HG03039 (cell line): ENCODE results near the gene DLG4.
"Not testable (repeated sequence)": the region's sequence is repeated elsewhere in the genome, so short reads cannot be mapped to it uniquely, and the experiment has no call there.

Experiments
- ATAC-seq: cut with Tn5 transposase; IDR thresholded peaks from one replicate; pipeline ENCODE4 v1.9.1; 2021; ENCODE audit warnings: mild to moderate bottlenecking, moderate library complexity; ENCODE audit not compliant: unreplicated experiment

Gene DLG4

DNA sequence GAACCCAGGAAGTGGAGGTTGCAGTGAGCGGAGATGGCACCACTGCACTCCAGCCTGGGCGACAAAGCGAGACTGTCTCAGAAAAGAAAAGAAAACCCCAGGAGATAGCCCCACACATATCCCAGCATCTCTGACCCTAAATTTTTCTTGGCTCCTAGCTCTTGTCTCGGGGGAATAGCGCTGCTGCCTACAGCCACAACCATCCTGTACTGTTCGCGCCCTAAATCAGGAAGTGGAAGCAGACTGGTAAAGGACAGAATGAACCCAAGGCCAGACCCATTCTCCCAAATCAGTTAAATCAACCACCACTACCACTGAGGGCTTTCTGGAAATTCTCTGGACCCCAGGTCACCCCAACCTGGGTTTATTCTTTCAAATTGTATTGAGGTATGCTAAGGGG is 30.2 kb upstream of the DLG4 start:
- no peak for ATAC-seq

DNA sequence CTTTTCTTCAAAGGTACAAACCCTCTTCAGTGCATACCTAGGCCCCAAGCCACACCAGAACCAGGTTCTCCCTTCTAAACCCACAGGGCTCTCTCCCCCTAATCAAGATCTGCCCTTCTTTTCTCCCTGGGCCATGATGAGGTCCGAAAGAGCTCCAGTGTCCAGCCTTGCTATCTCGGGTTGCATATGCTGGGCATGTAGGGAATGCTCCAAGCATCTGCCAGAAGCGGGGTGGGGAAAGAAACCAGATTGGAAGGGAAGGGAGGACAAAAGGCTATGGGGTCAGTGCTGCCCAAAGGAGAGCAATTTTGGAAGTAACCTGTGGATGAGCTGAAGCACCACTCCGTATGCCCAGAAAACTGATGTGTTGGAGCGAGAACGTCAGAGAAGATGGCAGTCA is 29.6 kb upstream of the DLG4 start:
- no peak for ATAC-seq

DNA sequence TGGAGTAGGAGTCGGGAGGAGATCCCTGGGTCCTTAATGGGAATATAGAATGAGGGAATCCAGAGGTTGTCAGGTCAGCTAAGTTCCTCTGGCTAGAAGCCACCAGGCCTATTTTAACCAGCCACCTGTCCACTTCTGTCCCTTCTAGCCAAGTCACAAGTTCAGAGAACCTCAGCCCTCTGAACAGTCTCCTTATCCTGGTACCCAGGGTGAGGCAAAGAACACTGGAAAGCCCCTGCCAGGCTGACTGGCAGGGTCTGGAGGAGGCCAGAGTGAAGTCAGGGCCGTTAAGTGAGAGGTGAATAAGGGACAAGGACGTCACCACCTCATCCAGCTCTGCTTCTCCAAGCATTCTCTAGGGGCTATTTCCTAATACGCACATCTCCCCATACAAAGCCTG is 29.2 kb upstream of the DLG4 start:
- no peak for ATAC-seq

DNA sequence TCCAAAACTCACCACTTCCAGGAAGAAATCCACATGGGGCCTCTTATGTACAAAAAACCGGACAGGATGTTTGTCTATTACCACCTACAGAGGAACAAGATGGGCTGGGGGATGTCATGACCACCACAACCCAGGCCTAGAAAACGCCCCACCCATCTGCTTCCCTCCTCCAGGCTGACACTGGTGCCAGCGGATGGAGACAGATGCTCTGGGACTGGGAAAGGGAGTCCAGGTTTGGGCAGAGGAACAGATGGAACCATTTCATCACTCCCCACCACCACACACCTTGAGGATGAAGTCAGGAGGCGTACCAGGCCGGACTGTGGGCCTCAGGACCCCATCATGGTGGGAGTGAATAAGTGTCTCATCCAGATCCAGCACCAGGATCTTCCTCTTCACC is 27.1 kb upstream of the DLG4 start:
- no peak for ATAC-seq

DNA sequence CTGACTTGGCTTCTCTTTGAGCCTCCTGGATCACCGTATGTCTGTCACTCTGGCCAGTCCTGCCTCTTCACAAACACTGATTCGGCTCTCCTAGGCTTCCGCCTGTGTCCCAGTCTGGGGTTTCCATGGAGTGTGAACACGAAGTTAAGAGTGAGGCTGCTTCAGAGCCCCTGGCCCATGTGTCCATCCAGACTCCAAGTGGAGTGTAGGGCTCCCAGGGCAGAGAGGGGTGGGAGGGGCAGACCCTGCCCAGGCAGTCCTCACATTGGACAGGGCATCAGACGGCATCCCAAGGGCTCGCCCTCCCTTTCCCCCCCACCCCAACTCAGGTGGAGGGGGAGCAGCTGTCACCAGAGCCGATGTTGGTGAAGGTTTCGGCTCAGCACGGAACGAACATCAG is 24.2 kb upstream of the DLG4 start:
- not testable (repeated sequence) for ATAC-seq

DNA sequence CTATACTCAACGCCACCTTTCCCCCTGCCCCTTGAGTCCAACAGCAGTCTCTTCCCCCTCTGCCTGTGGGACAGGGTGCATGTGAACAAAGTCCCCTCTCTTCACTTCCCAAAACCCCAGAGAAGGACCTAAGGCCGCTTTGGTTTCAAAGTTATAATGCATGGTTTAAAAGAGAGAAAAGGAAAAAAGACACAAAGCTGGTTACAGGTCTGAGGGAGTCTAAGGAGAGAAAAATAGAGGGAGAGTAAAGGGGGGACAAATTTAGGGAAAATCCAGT is 23.8 kb upstream of the DLG4 start:
- no peak for ATAC-seq

DNA sequence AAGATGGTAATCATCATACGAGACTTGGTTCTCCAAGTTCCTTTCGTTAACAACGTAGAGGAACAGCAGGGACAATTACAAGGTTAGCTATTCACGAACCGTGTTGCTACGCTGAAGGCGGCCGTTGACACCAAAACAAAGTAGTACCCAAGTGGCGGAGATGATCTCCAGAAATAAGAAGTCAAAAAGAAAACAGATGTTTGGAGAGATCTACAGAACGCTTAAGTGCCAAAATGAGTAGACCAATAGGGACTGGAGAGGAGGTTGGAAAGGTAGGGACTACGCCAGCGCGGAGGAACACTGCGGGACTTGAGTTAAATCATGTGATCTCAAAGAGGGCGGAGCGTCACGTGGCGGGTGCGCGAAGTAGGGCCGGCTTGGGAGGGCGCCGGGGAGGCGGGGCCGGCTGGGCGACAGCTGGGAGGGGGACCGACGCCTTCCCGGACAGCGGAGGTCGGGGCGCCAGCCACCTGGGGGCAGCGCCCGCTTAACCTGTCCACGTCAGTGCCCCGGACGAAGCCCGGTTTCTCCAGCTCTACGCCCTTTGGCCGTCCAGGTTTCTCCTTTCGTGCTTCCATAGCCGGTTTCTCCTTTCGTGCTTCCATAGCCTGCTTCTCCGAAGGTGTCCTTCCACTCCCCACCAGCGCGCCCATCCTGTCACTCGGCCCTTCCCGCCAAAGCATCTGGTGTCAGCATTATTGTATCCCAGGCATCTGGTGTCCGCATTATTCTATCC is 23.2 kb upstream of the DLG4 start:
- peak; percentile 38 for ATAC-seq

DNA sequence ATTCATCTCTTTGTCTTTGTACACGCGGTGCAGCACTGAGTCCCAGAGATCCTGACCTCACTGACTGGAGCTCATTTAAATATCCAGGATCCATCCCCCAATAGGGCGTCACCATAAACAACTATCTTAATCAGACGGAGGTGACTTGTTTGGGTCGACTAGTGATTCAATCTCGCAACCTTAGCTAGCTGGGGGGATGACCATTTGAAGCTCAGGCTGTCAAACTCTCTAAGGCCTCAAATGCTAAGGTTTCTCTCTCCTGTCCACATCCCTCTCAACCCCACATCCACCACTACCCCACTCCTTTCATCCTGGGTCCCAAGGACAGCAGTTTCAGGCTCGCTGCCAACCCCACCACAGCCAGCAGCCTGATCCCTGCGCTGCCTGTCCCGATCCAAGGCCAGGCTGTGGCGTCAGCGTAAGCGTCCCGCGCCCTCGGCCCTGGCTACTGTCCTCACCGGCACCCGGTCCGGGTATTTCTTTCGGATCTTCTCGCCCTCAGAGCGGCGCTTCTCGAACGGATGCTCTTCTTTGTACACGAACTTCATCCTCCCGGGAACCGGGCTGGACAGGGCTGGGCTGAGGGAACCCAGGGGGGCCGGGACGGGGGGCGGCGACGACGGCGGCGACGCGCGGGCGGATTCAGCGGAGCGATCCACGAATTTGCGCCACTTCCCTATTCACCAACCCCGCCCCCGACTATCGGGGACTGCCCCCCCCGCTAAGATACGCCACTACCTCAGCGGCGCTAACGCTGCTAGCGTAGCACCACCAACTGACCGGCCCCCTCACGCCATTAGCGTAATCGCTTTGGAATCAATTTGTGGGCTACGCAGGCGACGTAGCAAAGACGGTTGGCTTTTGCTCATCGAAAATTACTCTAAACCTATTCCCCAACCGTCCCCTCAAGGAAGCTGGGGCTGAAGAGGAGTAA is 22.4 kb upstream of the DLG4 start, which contains the start of gene GABARAP:
TSS of gene GABARAP (minus strand) at position 667 of the 934 bp plus-strand sequence. CDS start at position 548, 119 bp downstream.
- ATAC-seq, result peak; percentile 23

DNA sequence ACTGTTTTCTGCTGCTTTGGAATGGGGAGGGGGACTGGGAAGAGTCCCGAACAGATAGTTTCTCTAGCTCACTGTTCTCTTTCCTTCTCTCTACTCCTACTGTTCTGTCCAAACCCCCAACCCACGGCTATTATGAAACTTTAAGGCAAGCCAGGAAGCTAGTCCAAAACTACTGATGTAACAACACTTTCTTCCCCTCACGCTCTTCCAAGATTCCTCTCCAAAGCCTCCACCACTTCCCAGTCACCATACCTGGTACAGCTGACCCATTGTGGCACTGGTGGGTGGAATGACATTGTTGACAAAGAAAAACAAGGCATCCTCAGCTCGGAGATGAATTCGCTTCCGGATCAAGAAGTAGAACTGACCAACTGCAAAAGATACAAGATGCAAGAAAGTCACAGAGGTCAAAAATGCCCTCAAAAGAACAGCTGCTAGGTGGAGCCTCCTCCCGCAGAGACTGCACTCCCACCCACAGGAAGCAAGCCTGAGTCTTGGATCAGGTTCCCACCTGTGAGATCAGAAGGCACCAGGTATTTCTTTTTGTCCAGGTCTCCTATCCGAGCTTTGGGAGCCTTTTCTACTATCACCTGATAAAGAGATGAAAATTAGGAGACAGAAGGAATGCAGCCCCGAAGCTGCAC is 21.6 kb upstream of the DLG4 start:
- no peak for ATAC-seq

DNA sequence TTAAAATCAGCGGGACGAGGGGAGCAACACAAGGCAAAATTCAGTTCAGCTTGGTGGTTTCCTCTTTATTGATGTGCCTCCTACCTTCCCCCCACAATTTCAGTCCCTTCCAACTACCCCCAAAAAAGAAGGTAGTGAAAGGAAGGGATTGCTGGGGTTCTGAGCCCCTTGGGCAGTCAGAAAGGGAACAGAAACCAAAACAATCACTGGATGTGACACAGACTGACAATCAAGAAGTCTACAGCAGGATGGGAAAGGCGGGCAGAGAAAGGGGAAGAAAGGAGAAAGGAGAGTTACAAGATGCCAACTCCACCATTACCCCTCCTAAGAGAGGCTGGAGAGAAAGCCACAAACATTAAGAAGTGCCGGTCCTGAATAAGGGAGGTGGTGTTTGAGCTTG is 20.7 kb upstream of the DLG4 start:
- ATAC-seq, result no peak

DNA sequence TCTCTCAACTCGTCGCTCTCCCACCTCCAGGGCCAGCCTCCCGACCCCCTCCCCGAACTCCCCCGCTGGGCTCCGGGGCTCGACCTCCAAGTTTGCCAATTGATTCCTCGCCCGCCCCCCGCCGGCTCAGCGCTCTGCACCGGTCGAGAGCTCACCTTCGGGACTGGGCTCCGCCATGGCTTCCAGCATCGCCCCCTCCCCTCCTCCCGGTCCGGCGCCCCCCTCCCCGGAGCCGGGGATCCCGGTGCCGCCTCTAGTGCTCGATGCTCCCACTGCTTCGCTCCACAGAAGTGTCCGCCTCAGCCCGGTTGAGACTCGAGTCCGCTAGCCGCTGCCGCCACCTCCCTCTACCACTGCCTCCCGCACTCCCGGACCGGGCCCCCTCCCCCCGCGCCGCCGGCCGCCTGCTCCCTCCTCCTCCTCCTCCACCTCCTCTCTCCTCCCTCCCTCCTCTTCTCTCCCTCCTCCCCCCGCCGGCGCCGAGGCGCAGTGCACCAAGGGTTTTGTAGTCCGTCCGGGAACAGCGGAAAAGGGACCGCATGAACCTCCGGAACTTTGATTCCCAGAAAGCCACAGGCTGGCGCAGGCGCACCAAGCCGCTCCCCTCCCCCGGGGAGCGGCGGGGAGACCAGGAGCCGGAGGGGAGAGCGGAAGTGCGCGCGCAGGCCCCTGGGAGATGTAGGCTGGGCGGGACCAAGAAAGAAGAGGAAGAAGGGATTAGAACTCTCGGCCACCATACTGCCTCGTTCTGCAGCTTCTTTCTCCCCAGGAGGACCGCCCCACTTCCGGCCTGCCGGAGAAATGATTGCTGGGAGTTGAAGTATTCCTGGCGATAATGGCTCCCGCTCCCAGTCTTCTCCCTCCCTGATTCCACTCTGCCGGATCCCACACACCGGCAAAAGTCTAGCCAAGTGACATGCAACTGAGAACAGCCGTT is 19.7 kb upstream of the DLG4 start, which contains the start of gene PHF23:
TSS of gene PHF23 (minus strand) at position 367 of the 937 bp plus-strand sequence. CDS start at position 189, 178 bp downstream.
- ATAC-seq, result peak; percentile 36

DNA sequence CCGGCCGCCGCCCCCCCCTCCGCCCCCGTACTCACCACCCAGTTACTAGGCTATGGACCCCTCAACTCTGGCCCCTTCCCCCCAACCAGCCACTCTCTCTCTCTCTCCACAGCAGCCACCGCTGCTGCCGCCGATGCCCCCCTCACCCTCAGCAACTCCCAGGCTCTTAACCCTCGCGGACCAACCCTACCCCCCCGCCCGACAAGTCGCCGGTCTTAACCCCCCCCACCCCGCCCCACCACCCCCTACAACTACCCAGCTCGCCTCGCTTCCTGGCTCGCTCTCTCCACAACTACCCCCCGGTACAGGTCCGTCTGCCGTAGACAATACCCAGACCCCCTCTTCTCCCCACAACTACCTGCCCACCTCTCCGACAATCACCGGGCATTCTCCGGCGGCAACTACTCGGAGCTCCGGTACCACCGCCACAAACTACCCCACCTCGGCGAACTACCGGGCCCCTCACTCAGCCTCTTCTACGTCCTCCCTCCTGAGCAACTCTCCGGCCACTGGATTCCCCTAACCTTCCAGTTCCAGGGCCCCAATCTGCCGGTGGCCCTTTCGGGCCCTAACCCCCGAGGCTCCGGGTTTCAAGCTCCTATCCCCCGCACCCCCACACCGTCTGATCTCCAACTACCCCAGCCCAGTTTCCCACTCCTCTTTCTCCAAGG is 18.9 kb upstream of the DLG4 start:
- no peak for ATAC-seq

DNA sequence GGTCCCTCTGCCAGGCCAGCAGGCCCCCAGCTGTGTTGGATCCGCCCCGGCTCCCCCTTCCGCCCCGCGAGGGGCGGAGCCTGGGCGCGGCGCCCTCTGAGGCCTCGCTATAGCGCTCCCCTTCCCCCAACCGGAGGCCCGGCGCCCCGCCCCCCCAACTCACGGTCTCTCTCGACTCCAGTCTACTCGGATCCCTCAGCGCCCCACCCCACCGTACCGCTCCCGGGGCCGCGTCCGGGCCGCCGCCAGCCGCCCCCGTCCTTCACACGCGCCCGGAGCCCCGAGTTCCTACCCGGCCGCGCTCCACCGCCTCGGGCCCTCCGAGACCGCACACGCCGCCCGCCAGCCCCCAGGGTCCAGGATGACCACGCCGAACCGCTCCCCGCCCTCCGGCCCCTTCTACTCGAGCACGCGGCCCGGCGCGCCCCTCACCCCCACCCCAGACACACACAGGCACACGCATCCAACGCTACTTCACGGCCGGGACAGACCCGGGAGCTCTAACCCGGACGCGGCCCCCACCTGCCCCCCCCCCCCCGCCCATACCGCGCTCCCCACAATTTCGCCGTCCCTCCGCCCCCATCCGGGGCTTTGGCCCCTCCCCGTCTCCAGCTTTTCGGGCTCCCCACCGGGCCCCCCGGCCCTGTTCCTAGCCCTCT is 18.3 kb upstream of the DLG4 start:
- ATAC-seq, result no peak

DNA sequence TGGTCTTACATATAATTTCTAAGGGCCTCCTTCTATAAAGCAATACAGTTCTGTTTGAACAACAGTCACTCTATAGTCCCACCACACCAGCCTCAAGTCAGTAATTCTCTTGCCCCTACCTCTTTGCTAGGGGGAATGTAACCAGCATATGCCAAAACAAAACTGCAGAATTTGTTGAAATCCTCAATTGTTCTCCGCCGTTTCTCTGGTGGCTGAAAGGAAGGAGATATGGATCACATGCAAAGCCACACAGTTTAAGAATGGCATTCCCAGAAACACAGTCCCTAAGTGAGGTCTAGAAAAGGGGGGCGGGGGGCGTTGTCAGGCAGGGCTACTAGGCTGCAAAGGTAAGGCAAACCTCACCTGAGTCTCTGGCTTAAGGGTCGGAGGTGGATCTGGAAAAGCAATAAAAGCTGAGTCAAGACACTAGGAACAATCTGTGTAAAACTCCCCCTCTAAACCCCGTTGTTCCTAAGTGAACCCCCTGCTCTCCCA is 17.7 kb upstream of the DLG4 start:
- no peak for ATAC-seq

DNA sequence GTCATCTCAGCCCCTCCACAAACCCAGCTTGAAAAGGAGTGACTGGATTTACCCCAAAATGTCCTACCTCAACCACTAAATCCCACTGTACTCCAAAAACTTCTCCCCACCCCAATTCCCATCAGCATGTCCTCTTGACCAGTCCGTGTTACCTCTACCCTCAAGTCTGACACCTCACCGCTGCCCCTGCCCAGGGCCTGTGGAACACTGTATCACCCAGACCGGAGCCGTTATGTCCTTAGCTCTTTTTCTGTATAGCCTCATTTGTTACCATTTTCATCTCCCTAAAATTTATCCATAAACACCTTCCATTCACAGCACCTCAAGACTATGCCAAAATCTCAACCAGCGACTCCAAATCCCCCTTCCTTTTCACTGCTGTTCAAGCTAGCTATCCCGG is 17.2 kb upstream of the DLG4 start:
- ATAC-seq, result no peak

DNA sequence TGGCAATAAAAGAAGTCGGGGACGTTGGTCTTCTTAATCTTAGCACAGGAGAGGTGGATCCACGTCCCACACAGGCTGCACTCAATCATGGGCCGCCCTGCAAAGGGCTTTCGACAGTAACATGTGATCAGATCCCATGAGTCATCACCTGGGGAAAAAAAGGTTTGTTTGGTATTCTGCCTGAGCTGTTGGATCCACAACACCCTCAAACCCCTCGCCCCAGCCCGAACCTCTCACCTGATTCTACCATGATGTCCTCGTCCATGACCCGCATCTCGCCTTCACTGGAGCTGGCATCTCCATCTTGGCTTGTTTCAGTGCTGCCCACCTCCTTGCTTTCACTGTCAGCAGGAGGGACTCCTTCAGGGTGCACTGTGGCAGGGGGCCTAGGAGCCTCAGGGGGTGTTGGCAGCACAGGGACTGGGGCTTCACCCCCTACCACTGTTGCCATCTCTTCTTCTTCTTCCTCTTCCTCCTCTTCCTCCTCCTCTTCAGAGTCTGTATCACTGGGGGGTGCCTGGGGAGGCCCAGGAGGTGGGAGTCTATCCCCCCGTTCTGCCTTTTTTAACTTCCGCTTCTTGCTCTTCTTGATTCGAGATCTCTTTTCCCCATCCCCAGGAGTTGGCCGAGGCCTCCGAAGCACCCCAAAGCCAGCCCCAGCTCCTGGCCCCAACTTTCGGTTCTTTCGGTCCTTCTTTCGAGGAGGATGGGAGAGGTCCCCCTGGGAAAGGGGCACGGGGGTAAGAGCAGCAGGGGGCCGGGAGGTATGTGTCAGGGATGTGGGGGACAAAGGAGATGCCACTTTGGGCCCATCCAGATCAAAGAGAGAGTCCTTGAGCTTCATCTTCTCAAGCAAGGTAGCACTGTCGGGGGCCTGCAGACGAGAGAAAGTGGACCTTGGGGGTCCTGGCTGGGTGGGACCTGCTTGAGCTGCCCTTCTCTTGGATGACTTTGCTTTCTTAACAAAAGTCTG is 16.3 kb upstream of the DLG4 start:
- no peak for ATAC-seq

DNA sequence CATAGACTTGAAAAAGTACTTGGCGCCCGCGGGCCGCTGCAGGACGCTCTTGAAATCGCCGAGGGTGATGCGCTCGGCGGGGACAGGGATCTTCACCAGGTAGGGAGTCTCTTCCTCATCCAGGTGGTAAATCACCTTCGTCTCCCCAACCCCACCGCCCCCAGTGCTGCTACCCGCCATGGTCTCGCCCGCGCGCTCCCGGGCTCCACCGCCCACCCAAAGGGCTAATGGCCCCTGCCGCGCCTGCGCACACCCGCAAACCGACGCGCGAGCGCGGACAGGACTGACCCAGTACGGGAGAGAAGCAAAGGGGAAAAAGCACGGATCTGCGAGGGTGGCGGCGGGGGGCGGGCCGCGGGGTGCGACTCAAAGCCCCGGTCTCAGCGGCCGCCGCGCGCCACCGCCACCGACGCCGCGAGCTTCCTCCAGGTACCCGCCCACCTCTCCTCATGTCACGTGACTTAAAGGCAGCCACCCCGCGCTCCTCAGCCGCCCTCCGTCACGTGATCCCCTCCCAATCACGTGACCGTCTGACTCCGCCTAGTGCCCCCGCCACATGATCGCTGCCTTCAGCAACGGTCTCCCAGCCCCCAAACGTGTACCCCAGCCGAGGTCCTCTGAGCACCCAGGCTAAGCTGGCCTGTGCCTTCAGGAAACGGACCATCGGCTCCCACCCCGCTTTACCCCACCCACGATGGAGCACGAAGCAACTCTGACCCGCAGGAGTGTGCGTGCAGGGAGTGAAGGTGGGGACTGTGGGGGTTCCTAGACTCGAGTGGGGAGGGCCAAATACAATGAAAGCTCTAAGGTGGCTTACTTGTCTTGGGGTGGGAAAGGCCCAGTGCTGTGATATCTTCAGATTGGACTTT is 14.7 kb upstream of the DLG4 start, which contains the start of gene DVL2:
TSS of gene DVL2 (minus strand) at position 435 of the 869 bp plus-strand sequence. CDS start at position 180, 255 bp downstream.
- ATAC-seq, result peak; percentile 45
